Measurements from ENCODE around the gene GUSB.

- TF ChIP-seq, protein P1, sequence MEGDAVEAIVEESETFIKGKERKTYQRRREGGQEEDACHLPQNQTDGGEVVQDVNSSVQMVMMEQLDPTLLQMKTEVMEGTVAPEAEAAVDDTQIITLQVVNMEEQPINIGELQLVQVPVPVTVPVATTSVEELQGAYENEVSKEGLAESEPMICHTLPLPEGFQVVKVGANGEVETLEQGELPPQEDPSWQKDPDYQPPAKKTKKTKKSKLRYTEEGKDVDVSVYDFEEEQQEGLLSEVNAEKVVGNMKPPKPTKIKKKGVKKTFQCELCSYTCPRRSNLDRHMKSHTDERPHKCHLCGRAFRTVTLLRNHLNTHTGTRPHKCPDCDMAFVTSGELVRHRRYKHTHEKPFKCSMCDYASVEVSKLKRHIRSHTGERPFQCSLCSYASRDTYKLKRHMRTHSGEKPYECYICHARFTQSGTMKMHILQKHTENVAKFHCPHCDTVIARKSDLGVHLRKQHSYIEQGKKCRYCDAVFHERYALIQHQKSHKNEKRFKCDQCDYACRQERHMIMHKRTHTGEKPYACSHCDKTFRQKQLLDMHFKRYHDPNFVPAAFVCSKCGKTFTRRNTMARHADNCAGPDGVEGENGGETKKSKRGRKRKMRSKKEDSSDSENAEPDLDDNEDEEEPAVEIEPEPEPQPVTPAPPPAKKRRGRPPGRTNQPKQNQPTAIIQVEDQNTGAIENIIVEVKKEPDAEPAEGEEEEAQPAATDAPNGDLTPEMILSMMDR (IDR thresholded peaks at IDR 0.05), result no peak
- no peak for TF ChIP-seq POLR2A (IDR thresholded peaks at IDR 0.05)
Measured at GRCh38 chr7:65988084-65988483, 6.1 kb upstream of the GUSB start.
